ENCODE results near the gene TMEM126B. TPM values are rescaled to one million over a fixed set of nuclear protein-coding genes. Genes with fewer than 3 reads are reported as not detected.

The TMEM126B gene
- polyA plus RNA-seq, 4 donors, result 58.6 to 71.9 (median 61.5) TPM

GRCh38 chr11:85680897-85681296 is 52.5 kb downstream of the TMEM126B start:
- no peak for DNase-seq (ENCODE audit: low read depth in 4 of 4, low spot score in 2 of 4)

GRCh38 chr11:85682330-85683305 is 54.2 kb downstream of the TMEM126B start:
- DNase-seq (ENCODE audit: low read depth in 4 of 4, low spot score in 2 of 4), result peak in 1 of 4 donors; percentile 59

- DNase-seq (ENCODE audit: low read depth in 4 of 4, low spot score in 2 of 4), result peak in 2 of 4 donors; percentile 62 to 67
These were observed 56.9 kb downstream of the TMEM126B start for GRCh38 chr11:85685125-85685819.

GRCh38 chr11:85685820-85686459 is 57.5 kb downstream of the TMEM126B start, which contains the start of gene CCDC89:
Gene CCDC89, minus strand, starts transcription at chr11:85686195. Its CDS starts 65 bp downstream, at chr11:85686130.
- DNase-seq (ENCODE audit: low read depth in 4 of 4, low spot score in 2 of 4), result peak; percentile 72 to 89 (median 80)

Other genes with a start within 250 kb of the TMEM126B start
- gene DLG2, start 1.2 kb upstream of the TMEM126B start, polyA plus RNA-seq (ENCODE audit: insufficient read length in 4 of 4), result 10 to 100 TPM; 10.8 to 15.6 (median 12.2) TPM
- 10 to 100 TPM; 30.2 to 37.2 (median 34.4) TPM for gene TMEM126A, start 19.4 kb downstream of the TMEM126B start, polyA plus RNA-seq (ENCODE audit: insufficient read length in 4 of 4)
- gene CREBZF, start 36.5 kb downstream of the TMEM126B start, polyA plus RNA-seq (ENCODE audit: insufficient read length in 4 of 4), result 100 to 1,000 TPM in 2 of 4 donors, 10 to 100 TPM in 2; 92.1 to 140 (median 108) TPM
- gene CCDC89, start 57.6 kb downstream of the TMEM126B start, polyA plus RNA-seq (ENCODE audit: insufficient read length in 4 of 4), result 1 to 10 TPM; 3.3 to 5.2 (median 4.2) TPM
- 100 to 1,000 TPM in 1 of 4 donors, 10 to 100 TPM in 3; 55.3 to 102 (median 82.5) TPM for gene SYTL2, start 182.5 kb downstream of the TMEM126B start, polyA plus RNA-seq (ENCODE audit: insufficient read length in 4 of 4)
- gene CCDC83, start 226.8 kb downstream of the TMEM126B start, polyA plus RNA-seq (ENCODE audit: insufficient read length in 4 of 4), result under 1 TPM in 1 of 4 donors, not detected in 3; 0.08 TPM